Measurements from ENCODE around the gene SPX. TPM values are rescaled to one million over a fixed set of nuclear protein-coding genes. Genes with fewer than 3 reads are reported as not detected.

SPX gene
- total RNA-seq, 4 donors from 2014 or later = 1.5 to 2.4 (median 1.6) TPM; not detected in 1

DNA sequence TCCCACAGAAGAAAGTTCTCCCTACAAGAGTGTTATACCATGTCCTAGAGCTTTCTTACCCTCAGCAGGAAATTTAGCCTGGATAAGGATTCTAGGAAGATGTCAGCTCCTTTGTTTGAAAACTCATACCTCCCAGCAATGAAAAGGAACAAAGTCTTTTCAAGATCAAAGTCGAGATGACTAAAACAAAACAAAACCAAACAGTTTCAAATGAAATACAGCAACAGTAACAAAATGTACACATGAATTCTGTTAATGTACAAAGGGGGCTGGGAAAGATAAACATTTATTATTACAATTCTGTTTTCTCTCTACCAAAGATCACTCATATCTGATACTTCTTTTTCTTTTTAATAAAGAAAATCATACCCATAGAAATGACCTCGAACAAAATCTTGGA is 36.8 kb downstream of the SPX start:
- H3K36me3 ChIP-seq = no peaks in the 10 kb centered on the region
- DNase-seq (ENCODE audit: low spot score in 2 of 2) = no peak
- TF ChIP-seq EP300 (IDR thresholded peaks at IDR 0.05) (no peak), POLR2A (IDR thresholded peaks at IDR 0.05) (no peak)
- TF ChIP-seq, protein P1, sequence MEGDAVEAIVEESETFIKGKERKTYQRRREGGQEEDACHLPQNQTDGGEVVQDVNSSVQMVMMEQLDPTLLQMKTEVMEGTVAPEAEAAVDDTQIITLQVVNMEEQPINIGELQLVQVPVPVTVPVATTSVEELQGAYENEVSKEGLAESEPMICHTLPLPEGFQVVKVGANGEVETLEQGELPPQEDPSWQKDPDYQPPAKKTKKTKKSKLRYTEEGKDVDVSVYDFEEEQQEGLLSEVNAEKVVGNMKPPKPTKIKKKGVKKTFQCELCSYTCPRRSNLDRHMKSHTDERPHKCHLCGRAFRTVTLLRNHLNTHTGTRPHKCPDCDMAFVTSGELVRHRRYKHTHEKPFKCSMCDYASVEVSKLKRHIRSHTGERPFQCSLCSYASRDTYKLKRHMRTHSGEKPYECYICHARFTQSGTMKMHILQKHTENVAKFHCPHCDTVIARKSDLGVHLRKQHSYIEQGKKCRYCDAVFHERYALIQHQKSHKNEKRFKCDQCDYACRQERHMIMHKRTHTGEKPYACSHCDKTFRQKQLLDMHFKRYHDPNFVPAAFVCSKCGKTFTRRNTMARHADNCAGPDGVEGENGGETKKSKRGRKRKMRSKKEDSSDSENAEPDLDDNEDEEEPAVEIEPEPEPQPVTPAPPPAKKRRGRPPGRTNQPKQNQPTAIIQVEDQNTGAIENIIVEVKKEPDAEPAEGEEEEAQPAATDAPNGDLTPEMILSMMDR (IDR thresholded peaks at IDR 0.05) = no peak
- H3K27me3 ChIP-seq = no peaks in the 10 kb centered on the region
- H3K9me3 ChIP-seq = no peaks in the 10 kb centered on the region
- H3K4me3 ChIP-seq = no peak overlapping the region
- H3K4me1 ChIP-seq = no peaks in the 10 kb centered on the region
- 75 to 80% methylated on average over 2 of the region's 2 CpGs for WGBS, 2 donors
- H3K27ac ChIP-seq = no peak overlapping the region

GRCh38 chr12:21566223-21566906 is 40.3 kb downstream of the SPX start:
- no peaks in the 10 kb centered on the region for H3K36me3 ChIP-seq
- H3K9me3 ChIP-seq = no peaks in the 10 kb centered on the region
- 79 to 84% methylated on average over 5 of the region's 5 CpGs for WGBS, 2 donors
- H3K4me1 ChIP-seq = no peaks in the 10 kb centered on the region
- no peaks in the 10 kb centered on the region for H3K27me3 ChIP-seq
- peak overlapping the region in 1 of 4 donors; percentile 34 for H3K27ac ChIP-seq
- TF ChIP-seq, protein P1 (IDR thresholded peaks at IDR 0.05) = no peak
- TF ChIP-seq EP300 (IDR thresholded peaks at IDR 0.05) = no peak
- no peak for TF ChIP-seq POLR2A (IDR thresholded peaks at IDR 0.05)
- no peak overlapping the region for H3K4me3 ChIP-seq
- no peak for DNase-seq (ENCODE audit: low spot score in 2 of 2)

- H3K4me3 ChIP-seq = no peak overlapping the region
- H3K36me3 ChIP-seq = no peaks in the 10 kb centered on the region
- no peaks in the 10 kb centered on the region for H3K9me3 ChIP-seq
- no peaks in the 10 kb centered on the region for H3K27me3 ChIP-seq
- TF ChIP-seq POLR2A (IDR thresholded peaks at IDR 0.05) (no peak), EP300 (IDR thresholded peaks at IDR 0.05) (no peak)
- TF ChIP-seq, protein P1 (IDR thresholded peaks at IDR 0.05) = no peak
- no peak for DNase-seq (ENCODE audit: low spot score in 2 of 2)
- H3K4me1 ChIP-seq = no peaks in the 10 kb centered on the region
- WGBS, 2 donors = 53 to 69% methylated on average over 3 of the region's 3 CpGs
- H3K27ac ChIP-seq = peak overlapping the region in 1 of 4 donors; percentile 34
Observed at GRCh38 chr12:21566907-21567394, 40.9 kb downstream of the SPX start.

DNA sequence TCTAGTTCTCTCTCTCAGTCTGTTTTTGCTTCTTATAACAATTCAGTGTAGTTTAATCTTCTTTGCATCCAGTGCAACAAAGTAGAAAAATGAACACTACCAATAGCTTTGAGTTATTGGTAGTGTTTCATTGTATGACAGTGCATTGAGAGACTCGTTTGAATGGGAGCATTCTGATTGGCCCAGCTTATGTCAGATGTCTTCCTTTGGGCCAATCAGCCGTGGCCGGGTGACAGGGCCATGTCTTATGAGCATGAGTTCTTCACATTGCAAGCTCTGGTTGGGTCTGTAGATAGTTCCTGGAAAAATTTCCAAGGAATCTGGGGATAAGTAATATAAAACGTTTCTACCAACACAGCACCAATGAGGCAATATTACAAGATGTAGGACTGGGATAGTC is 42.0 kb downstream of the SPX start:
- no peak overlapping the region for H3K4me3 ChIP-seq
- no peaks in the 10 kb centered on the region for H3K27me3 ChIP-seq
- no peaks in the 10 kb centered on the region for H3K4me1 ChIP-seq
- no peaks in the 10 kb centered on the region for H3K36me3 ChIP-seq
- no peak overlapping the region for H3K27ac ChIP-seq
- no peak for DNase-seq (ENCODE audit: low spot score in 2 of 2)
- whole genome bisulfite sequencing, 2 donors = 87 to 89% methylated on average over 4 of the region's 4 CpGs
- TF ChIP-seq POLR2A (IDR thresholded peaks at IDR 0.05) (no peak), EP300 (IDR thresholded peaks at IDR 0.05) (no peak)
- TF ChIP-seq, protein P1 (IDR thresholded peaks at IDR 0.05) = no peak
- H3K9me3 ChIP-seq = no peaks in the 10 kb centered on the region

- H3K27me3 ChIP-seq = no peaks in the 10 kb centered on the region
- H3K27ac ChIP-seq = no peak overlapping the region
- DNase-seq (ENCODE audit: low spot score in 2 of 2) = no peak
- H3K4me3 ChIP-seq = no peak overlapping the region
- H3K9me3 ChIP-seq = no peaks in the 10 kb centered on the region
- no peaks in the 10 kb centered on the region for H3K36me3 ChIP-seq
- no peak for TF ChIP-seq POLR2A (IDR thresholded peaks at IDR 0.05)
- no peak for TF ChIP-seq EP300 (IDR thresholded peaks at IDR 0.05)
- TF ChIP-seq, protein P1 (IDR thresholded peaks at IDR 0.05) = no peak
- WGBS, 2 donors = 76 to 79% methylated on average over 5 of the region's 5 CpGs
- H3K4me1 ChIP-seq = no peaks in the 10 kb centered on the region
Observed at GRCh38 chr12:21571046-21571445, 45.0 kb downstream of the SPX start.

Data from tibial nerve (tissue), 4 donors.